Measurements from ENCODE around the gene MCM9.
"Not testable (repeated sequence)": the region's sequence is repeated elsewhere in the genome, so short reads cannot be mapped to it uniquely, and the experiment has no call there.

Gene MCM9

DNA sequence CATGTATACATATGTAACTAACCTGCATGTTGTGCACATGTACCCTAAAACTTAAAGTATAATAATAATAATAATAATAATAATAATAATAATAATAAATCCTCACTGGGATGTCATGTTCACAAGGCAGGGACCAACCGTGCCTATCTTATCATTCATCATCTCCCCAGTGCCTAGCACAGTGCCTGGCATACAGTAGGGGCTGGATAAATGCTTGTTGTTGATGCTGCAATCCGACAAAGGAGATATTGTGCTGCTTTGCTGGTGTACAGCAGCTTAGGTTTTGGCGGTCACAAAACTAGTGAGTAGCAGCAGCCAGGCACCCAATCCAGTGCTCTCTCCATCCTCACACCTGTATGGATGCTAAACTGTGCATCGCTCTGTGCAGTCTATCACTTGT is 135.1 kb downstream of the MCM9 start:
- Histone ChIP-seq H3K36me3 (no peaks in the 10 kb centered on the region), H3K27ac (no peak overlapping the region), H3K27me3 (no peaks in the 10 kb centered on the region), H3K4me3 (ENCODE audit: low read depth in 1 of 2, low read length in 1 of 2) (no peak overlapping the region), H3K4me1 (ENCODE audit: control insufficient read depth in 1 of 2, insufficient read depth in 1 of 2, low read depth in 1 of 2, low read length in 1 of 2) (peaks cover 6 to 15% of the 10 kb centered on the region in 2 experiments), H3K9me3 (no peaks in the 10 kb centered on the region)
- TF ChIP-seq, protein P1, sequence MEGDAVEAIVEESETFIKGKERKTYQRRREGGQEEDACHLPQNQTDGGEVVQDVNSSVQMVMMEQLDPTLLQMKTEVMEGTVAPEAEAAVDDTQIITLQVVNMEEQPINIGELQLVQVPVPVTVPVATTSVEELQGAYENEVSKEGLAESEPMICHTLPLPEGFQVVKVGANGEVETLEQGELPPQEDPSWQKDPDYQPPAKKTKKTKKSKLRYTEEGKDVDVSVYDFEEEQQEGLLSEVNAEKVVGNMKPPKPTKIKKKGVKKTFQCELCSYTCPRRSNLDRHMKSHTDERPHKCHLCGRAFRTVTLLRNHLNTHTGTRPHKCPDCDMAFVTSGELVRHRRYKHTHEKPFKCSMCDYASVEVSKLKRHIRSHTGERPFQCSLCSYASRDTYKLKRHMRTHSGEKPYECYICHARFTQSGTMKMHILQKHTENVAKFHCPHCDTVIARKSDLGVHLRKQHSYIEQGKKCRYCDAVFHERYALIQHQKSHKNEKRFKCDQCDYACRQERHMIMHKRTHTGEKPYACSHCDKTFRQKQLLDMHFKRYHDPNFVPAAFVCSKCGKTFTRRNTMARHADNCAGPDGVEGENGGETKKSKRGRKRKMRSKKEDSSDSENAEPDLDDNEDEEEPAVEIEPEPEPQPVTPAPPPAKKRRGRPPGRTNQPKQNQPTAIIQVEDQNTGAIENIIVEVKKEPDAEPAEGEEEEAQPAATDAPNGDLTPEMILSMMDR (IDR thresholded peaks at IDR 0.05) = no peak

DNA sequence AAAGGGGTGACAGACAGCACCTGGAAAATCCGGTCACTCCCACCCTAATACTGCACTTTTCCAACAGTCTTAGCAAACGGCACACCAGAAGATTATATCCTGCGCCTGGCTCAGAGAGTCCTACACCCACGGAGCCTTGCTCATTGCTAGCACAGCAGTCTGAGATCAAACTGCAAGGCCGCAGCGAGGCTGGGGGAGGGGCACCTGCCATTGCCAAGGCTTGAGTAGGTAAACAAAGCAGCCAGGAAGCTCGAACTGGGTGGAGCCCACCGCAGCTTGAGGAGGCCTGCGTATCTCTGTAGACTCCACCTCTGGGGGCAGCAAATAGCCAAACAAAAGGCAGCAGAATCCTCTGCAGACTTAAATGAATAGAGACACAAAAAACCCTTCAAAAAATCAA is 138.4 kb downstream of the MCM9 start:
- not testable (repeated sequence) for H3K9me3 ChIP-seq; H3K27me3 ChIP-seq; H3K4me3 ChIP-seq (ENCODE audit: low read depth in 1 of 2, low read length in 1 of 2); H3K4me1 ChIP-seq (ENCODE audit: control insufficient read depth in 1 of 2, insufficient read depth in 1 of 2, low read depth in 1 of 2, low read length in 1 of 2); H3K27ac ChIP-seq; H3K36me3 ChIP-seq

DNA sequence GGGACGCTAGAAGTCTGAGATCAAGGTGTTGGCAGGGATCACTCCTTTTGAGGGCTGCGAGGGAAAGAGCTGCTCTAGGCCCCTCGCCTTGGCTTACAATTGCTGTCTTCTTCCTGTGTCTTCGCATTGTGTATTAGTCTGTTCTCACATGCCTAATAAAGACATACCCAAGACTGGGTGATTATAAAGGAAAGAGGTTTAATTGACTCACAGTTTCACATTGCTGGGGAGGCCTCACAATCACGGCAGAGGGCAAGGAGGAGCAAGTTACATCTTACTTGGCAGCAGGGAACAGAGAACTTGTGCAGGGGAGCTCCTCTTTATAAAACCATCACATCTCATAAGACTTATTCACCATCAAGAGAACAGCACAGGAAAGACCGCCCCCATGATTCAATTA is 143.5 kb downstream of the MCM9 start:
- no peak overlapping the region for H3K4me3 ChIP-seq (ENCODE audit: low read depth in 1 of 2, low read length in 1 of 2)
- H3K4me1 ChIP-seq (ENCODE audit: control insufficient read depth in 1 of 2, insufficient read depth in 1 of 2, low read depth in 1 of 2, low read length in 1 of 2) = no peaks in the 10 kb centered on the region
- TF ChIP-seq, protein P1 (IDR thresholded peaks at IDR 0.05) = no peak
- no peaks in the 10 kb centered on the region for H3K27me3 ChIP-seq
- no peaks in the 10 kb centered on the region for H3K36me3 ChIP-seq
- no peaks in the 10 kb centered on the region for H3K9me3 ChIP-seq
- H3K27ac ChIP-seq = no peak overlapping the region

DNA sequence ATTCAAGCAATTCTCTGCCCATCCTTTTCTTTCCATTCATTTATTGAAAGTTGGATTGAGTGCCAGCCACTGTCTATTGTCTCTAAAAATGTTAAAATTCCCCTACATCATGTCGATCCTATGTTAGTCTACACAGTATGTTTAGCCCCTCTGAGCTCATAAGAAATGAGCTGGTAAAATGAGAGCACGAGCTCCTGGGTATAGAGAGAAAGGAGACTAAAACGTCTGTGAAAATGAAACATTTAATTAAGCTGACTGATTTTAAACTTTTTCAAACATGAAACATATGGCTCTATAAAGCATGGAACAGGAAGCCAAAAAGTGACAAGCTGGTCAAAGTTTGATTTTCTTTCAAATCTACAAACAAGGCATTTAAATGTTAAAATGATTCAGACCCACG is 145.0 kb downstream of the MCM9 start:
- TF ChIP-seq, protein P1 (IDR thresholded peaks at IDR 0.05) = no peak
- no peak overlapping the region for H3K4me3 ChIP-seq (ENCODE audit: low read depth in 1 of 2, low read length in 1 of 2)
- no peaks in the 10 kb centered on the region for H3K36me3 ChIP-seq
- no peaks in the 10 kb centered on the region for H3K4me1 ChIP-seq (ENCODE audit: control insufficient read depth in 1 of 2, insufficient read depth in 1 of 2, low read depth in 1 of 2, low read length in 1 of 2)
- no peaks in the 10 kb centered on the region for H3K9me3 ChIP-seq
- no peaks in the 10 kb centered on the region for H3K27me3 ChIP-seq
- H3K27ac ChIP-seq = no peak overlapping the region

DNA sequence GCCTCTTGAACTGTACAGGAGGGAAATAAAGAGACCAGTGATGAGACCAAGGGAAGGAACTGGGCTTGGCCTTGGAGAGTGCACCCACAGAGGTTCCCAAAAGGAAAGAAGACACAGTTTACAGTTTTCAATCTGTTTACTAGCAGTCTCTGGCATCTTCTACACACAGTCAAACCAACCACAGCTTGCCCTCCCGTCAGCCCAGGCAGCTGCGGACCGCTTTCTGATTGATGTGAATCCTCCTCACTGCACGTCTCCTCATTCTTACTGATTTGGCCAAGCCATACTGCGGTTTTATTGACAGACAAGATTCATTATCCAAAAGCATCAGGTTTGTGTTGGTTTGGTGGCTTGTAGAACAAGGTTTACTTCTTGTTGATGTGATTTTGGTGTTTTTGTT is 145.5 kb downstream of the MCM9 start:
- Histone ChIP-seq H3K4me1 (ENCODE audit: control insufficient read depth in 1 of 2, insufficient read depth in 1 of 2, low read depth in 1 of 2, low read length in 1 of 2) (no peaks in the 10 kb centered on the region), H3K4me3 (ENCODE audit: low read depth in 1 of 2, low read length in 1 of 2) (no peak overlapping the region), H3K9me3 (no peaks in the 10 kb centered on the region), H3K27ac (no peak overlapping the region), H3K27me3 (no peaks in the 10 kb centered on the region), H3K36me3 (no peaks in the 10 kb centered on the region)
- TF ChIP-seq, protein P1 (IDR thresholded peaks at IDR 0.05) = no peak

DNA sequence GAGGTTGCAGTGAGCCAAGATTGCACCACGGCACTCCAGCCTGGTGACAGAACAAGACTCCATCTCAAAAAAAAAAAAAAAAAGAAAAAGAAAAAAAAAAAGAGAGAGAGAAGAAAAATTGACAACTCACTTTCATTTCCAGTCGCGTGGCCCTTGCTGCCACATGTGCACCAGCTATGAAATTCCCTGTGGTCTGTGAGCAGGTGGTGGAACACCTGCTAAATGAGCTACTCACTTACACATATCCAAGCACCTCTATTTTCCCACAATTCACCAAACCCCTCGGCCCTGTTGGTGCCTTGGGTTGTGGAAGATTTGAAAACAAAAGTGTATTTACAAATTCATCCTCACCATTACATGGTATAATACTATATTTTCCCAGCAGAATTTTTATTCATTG is 146.3 kb downstream of the MCM9 start:
- no peaks in the 10 kb centered on the region for H3K27me3 ChIP-seq
- no peaks in the 10 kb centered on the region for H3K9me3 ChIP-seq
- no peaks in the 10 kb centered on the region for H3K4me1 ChIP-seq (ENCODE audit: control insufficient read depth in 1 of 2, insufficient read depth in 1 of 2, low read depth in 1 of 2, low read length in 1 of 2)
- H3K4me3 ChIP-seq (ENCODE audit: low read depth in 1 of 2, low read length in 1 of 2) = no peak overlapping the region
- TF ChIP-seq, protein P1 (IDR thresholded peaks at IDR 0.05) = no peak
- H3K27ac ChIP-seq = no peak overlapping the region
- no peaks in the 10 kb centered on the region for H3K36me3 ChIP-seq
